ENCODE measurements around the gene ADAM8. TPM values are rescaled to one million over a fixed set of nuclear protein-coding genes. Genes with fewer than 3 reads are reported as not detected.

The ADAM8 gene
- total and polyA plus RNA-seq, 10 of the 15 experiments (the other 5 are each of a cell fraction or from before 2014, with no cell fraction given): 0.37 to 92.7 (median 21.7) TPM

GRCh38 chr10:133273534-133274143, 3.0 kb downstream of the ADAM8 start:
- Histone ChIP-seq H3K4me2 (ENCODE audit: control insufficient read depth, insufficient read depth) (peak overlapping the region; percentile 48), H3K27me3 (replicated peaks in 1 of 2; ENCODE audit: control insufficient read depth in 2 of 2, insufficient read depth in 2 of 2, low read length in 1 of 2) (no peaks in the 10 kb centered on the region), H2AFZ (ENCODE audit: control insufficient read depth, low read depth, low read length) (no peak overlapping the region), H4K20me1 (ENCODE audit: control insufficient read depth, insufficient read depth) (no peaks in the 10 kb centered on the region; the same call in 1 of the 2 replicates), H3K4me1 (ENCODE audit: control insufficient read depth, insufficient read depth, low read length) (peaks cover 29% of the 10 kb centered on the region), H3K4me3 (no peak overlapping the region), H3K36me3 (ENCODE audit: control insufficient read depth in 2 of 2, insufficient read depth in 2 of 2, low read length in 1 of 2) (peaks cover 6 to 34% of the 10 kb centered on the region in 2 experiments), H3K9me3 (replicated peaks; ENCODE audit: control insufficient read depth, insufficient read depth, low read length) (no peaks in the 10 kb centered on the region), H3K9ac (ENCODE audit: control insufficient read depth, insufficient read depth, low read length) (no peak overlapping the region), H3K27ac (ENCODE audit: control insufficient read depth, insufficient read depth) (no peak overlapping the region), H3K79me2 (ENCODE audit: control insufficient read depth, insufficient read depth, low read length) (peaks cover 23% of the 10 kb centered on the region)
- no peak for ATAC-seq
- BruUV-seq (replicated peaks): no TSS peak
- FAIRE-seq: no peak
- intact Hi-C loops (cut with micrococcal nuclease; ENCODE audit: unreplicated experiment) (loop anchor here (2.0 kb wide), 1 partner anchor 35 kb away; the partner anchor contains the start of genes TUBGCP2 and ZNF511), in situ Hi-C loops (cut with MboI) (no loop called here)
- SMC1A ChIA-PET (ENCODE audit: uncharacterized antibody, unreplicated experiment): no interaction called here
- 91% methylated on average over 17 of the region's 28 CpGs for WGBS (ENCODE audit: insufficient coverage, insufficient replicate concordance, low lambda C conversion rate, missing lambda C conversion rate)
- TF ChIP-seq FOXK2 (IDR thresholded peaks at IDR 0.05): no peak
- no peak for TF ChIP-seq LARP7 (IDR thresholded peaks at IDR 0.05)
- TF ChIP-seq YY1 (IDR thresholded peaks at IDR 0.05; ENCODE audit: low read depth, low read length): no peak
- no peak for TF ChIP-seq ESRRA (IDR thresholded peaks at IDR 0.05; ENCODE audit: low read length)
- TF ChIP-seq NRF1 (conservative IDR thresholded peaks at IDR 0.05; ENCODE audit: low read depth, low read length): no peak
- no peak for TF ChIP-seq NR2F1 (conservative IDR thresholded peaks at IDR 0.05)
- TF ChIP-seq GATAD2B (conservative IDR thresholded peaks at IDR 0.05; ENCODE audit: low read depth): no peak
- TF ChIP-seq REST (IDR thresholded peaks at IDR 0.05; ENCODE audit: low read depth, low read length): no peak
- TF ChIP-seq RAD51 (IDR thresholded peaks at IDR 0.05): no peak
- no peak for TF ChIP-seq CHD4 (IDR thresholded peaks at IDR 0.05)
- no peak for TF ChIP-seq ZNF24 (IDR thresholded peaks at IDR 0.05)
- no peak for TF ChIP-seq IKZF2 (IDR thresholded peaks at IDR 0.05)
- TF ChIP-seq E2F8 (IDR thresholded peaks at IDR 0.05; ENCODE audit: low read depth, partially characterized antibody): no peak
- no peak for TF ChIP-seq RELA (IDR thresholded peaks at IDR 0.05; ENCODE audit: borderline replicate concordance, partially characterized antibody)
- TF ChIP-seq PML (IDR thresholded peaks at IDR 0.05; ENCODE audit: low read length): no peak
- no peak for TF ChIP-seq NFXL1 (IDR thresholded peaks at IDR 0.05; ENCODE audit: borderline replicate concordance)
- TF ChIP-seq BRCA1 (IDR thresholded peaks at IDR 0.05; ENCODE audit: low read depth, low read length): no peak
- POLR2A ChIA-PET: no interaction called here
- no peak for DNase-seq (ENCODE audit: low read depth, low spot score)
- CTCF ChIA-PET: interaction anchor here (1.6 to 3.2 kb wide), 3 partner anchors 10 to 117 kb away, joined by 4 to 15 read pairs (median 8); no protein-coding TSS in a partner anchor
- RAD21 ChIA-PET (ENCODE audit: unreplicated experiment): interaction anchor here (2.4 kb wide), 1 partner anchor 13 kb away, joined by 9 read pairs; no protein-coding TSS in a partner anchor
